Stomach smooth muscle (tissue), 2 donors: ENCODE results near the gene GPR27.

Source experiments
- H3K27ac ChIP-seq: one replicate; pipeline ENCODE4 v1.7.0; 2013; ENCODE audit warnings: mild to moderate bottlenecking, low read length, inconsistent platforms
- H3K27me3 ChIP-seq, 2 donors: one replicate each; pipeline ENCODE4 v1.7.0; 2013; ENCODE audit warnings: low read length in 2 of 2; ENCODE audit not compliant: insufficient read depth in 2 of 2, control insufficient read depth in 1 of 2
- H3K36me3 ChIP-seq, 2 donors: one replicate each; pipeline ENCODE4 v1.7.0; 2013; ENCODE audit warnings: low read length in 2 of 2; ENCODE audit not compliant: control insufficient read depth in 2 of 2, insufficient read depth in 2 of 2
- H3K4me1 ChIP-seq: one replicate; pipeline ENCODE4 v1.7.0; 2013; ENCODE audit warnings: low read length; ENCODE audit not compliant: control insufficient read depth, insufficient read depth
- H3K4me3 ChIP-seq, 2 donors: one replicate each; pipeline ENCODE4 v1.7.0; 2013; ENCODE audit warnings: low read length in 2 of 2
- H3K9ac ChIP-seq, 2 donors: one replicate each; pipeline ENCODE4 v1.7.0; 2013; ENCODE audit warnings: low read length in 2 of 2, mild to moderate bottlenecking in 1 of 2
- H3K9me3 ChIP-seq, 2 donors: one replicate each; pipeline ENCODE4 v1.7.0; 2013; ENCODE audit warnings: low read length in 2 of 2; ENCODE audit not compliant: control insufficient read depth in 2 of 2
- donor health status: healthy.
- donor health status: Pancreatic carcinoma.

The GPR27 gene

GRCh38 chr3:71721002-71721401 is 32.7 kb upstream of the GPR27 start:
- Histone ChIP-seq H3K27ac (no peak overlapping the region), H3K9me3 (no peaks in the 10 kb centered on the region), H3K27me3 (no peaks in the 10 kb centered on the region), H3K36me3 (no peaks in the 10 kb centered on the region), H3K4me1 (peaks cover 12% of the 10 kb centered on the region), H3K4me3 (no peak overlapping the region), H3K9ac (no peak overlapping the region)

- Histone ChIP-seq H3K4me1 (peaks cover 14% of the 10 kb centered on the region), H3K4me3 (no peak overlapping the region), H3K27me3 (no peaks in the 10 kb centered on the region), H3K27ac (no peak overlapping the region), H3K9ac (no peak overlapping the region), H3K36me3 (no peaks in the 10 kb centered on the region), H3K9me3 (no peaks in the 10 kb centered on the region)
Measured at GRCh38 chr3:71721651-71722157, 32.0 kb upstream of the GPR27 start.

GRCh38 chr3:71722693-71723092 is 31.0 kb upstream of the GPR27 start:
- H3K27ac ChIP-seq, result no peak overlapping the region
- H3K4me3 ChIP-seq, result no peak overlapping the region
- peaks cover 14% of the 10 kb centered on the region for H3K4me1 ChIP-seq
- H3K9ac ChIP-seq, result no peak overlapping the region
- H3K9me3 ChIP-seq, result no peaks in the 10 kb centered on the region
- H3K27me3 ChIP-seq, result no peaks in the 10 kb centered on the region
- no peaks in the 10 kb centered on the region for H3K36me3 ChIP-seq

GRCh38 chr3:71723452-71724170 is 30.0 kb upstream of the GPR27 start:
- H3K27me3 ChIP-seq, result no peaks in the 10 kb centered on the region
- no peaks in the 10 kb centered on the region for H3K36me3 ChIP-seq
- H3K27ac ChIP-seq, result no peak overlapping the region
- H3K9me3 ChIP-seq, result no peaks in the 10 kb centered on the region
- peak overlapping the region; percentile 88 to 89 for H3K4me3 ChIP-seq
- H3K9ac ChIP-seq, result peak overlapping the region in 1 of 2 donors; percentile 64
- peaks cover 14% of the 10 kb centered on the region for H3K4me1 ChIP-seq

GRCh38 chr3:71724171-71724453 is 29.5 kb upstream of the GPR27 start:
- H3K4me1 ChIP-seq, result peaks cover 14% of the 10 kb centered on the region
- H3K9me3 ChIP-seq, result no peaks in the 10 kb centered on the region
- H3K36me3 ChIP-seq, result no peaks in the 10 kb centered on the region
- H3K27ac ChIP-seq, result no peak overlapping the region
- peak overlapping the region; percentile 88 to 89 for H3K4me3 ChIP-seq
- H3K9ac ChIP-seq, result peak overlapping the region; percentile 64 to 76
- H3K27me3 ChIP-seq, result no peaks in the 10 kb centered on the region

- H3K4me1 ChIP-seq, result peaks cover 14% of the 10 kb centered on the region
- H3K4me3 ChIP-seq, result peak overlapping the region; percentile 88 to 89
- no peaks in the 10 kb centered on the region for H3K9me3 ChIP-seq
- H3K36me3 ChIP-seq, result no peaks in the 10 kb centered on the region
- peak overlapping the region; percentile 64 to 76 for H3K9ac ChIP-seq
- H3K27me3 ChIP-seq, result no peaks in the 10 kb centered on the region
- H3K27ac ChIP-seq, result no peak overlapping the region
Measured at GRCh38 chr3:71724584-71725270, 28.9 kb upstream of the GPR27 start.

GRCh38 chr3:71725271-71725991 is 28.2 kb upstream of the GPR27 start, which contains the start of gene EIF4E3:
Gene EIF4E3, minus strand, starts transcription at chr3:71725402. Its CDS starts 35 bp downstream, at chr3:71725367.
- Histone ChIP-seq H3K27me3 (no peaks in the 10 kb centered on the region), H3K27ac (no peak within 1 kb of the TSS), H3K9ac (peak within 1 kb of the TSS; percentile 64 to 76), H3K4me1 (peaks cover 14% of the 10 kb centered on the region), H3K9me3 (no peaks in the 10 kb centered on the region), H3K4me3 (peak within 1 kb of the TSS; percentile 88 to 89), H3K36me3 (no peaks in the 10 kb centered on the region)

GRCh38 chr3:71726146-71726545 is 27.5 kb upstream of the GPR27 start:
- H3K36me3 ChIP-seq, result no peaks in the 10 kb centered on the region
- no peaks in the 10 kb centered on the region for H3K27me3 ChIP-seq
- H3K4me3 ChIP-seq, result peak overlapping the region; percentile 76 to 81
- H3K27ac ChIP-seq, result no peak overlapping the region
- peaks cover 14% of the 10 kb centered on the region for H3K4me1 ChIP-seq
- H3K9me3 ChIP-seq, result no peaks in the 10 kb centered on the region
- peak overlapping the region in 1 of 2 donors; percentile 61 for H3K9ac ChIP-seq

- Histone ChIP-seq H3K4me3 (no peak overlapping the region), H3K9me3 (no peaks in the 10 kb centered on the region), H3K9ac (no peak overlapping the region), H3K36me3 (no peaks in the 10 kb centered on the region), H3K27me3 (no peaks in the 10 kb centered on the region), H3K27ac (no peak overlapping the region), H3K4me1 (peaks cover 14% of the 10 kb centered on the region)
Measured at GRCh38 chr3:71728632-71729342, 24.9 kb upstream of the GPR27 start.

- Histone ChIP-seq H3K27ac (no peak overlapping the region), H3K9me3 (no peaks in the 10 kb centered on the region), H3K4me3 (no peak overlapping the region), H3K27me3 (no peaks in the 10 kb centered on the region), H3K36me3 (no peaks in the 10 kb centered on the region), H3K4me1 (no peaks in the 10 kb centered on the region), H3K9ac (no peak overlapping the region)
Measured at GRCh38 chr3:71732637-71733036, 21.0 kb upstream of the GPR27 start.
